DOHH2 (cell line): ENCODE data around the gene TUFM.

Experiments used
- EZH2phosphoT487 ChIP-seq: fragments of 200-600 bp; sonication (generic); IDR thresholded peaks from 2 replicates; pipeline ENCODE4 v1.6.1; 2017; ENCODE audit warnings: borderline replicate concordance, mild to moderate bottlenecking, antibody characterized with exemption, low read length, moderate library complexity, mixed read lengths
- TF ChIP-seq, protein P1 (sequence below): fragments of 200-600 bp; sonication (generic); IDR thresholded peaks from one replicate; pipeline ENCODE4 v1.5.1; 2014; ENCODE audit warnings: antibody characterized with exemption, mild to moderate bottlenecking, low read depth, low read length; ENCODE audit not compliant: poor library complexity, severe bottlenecking

DNA sequence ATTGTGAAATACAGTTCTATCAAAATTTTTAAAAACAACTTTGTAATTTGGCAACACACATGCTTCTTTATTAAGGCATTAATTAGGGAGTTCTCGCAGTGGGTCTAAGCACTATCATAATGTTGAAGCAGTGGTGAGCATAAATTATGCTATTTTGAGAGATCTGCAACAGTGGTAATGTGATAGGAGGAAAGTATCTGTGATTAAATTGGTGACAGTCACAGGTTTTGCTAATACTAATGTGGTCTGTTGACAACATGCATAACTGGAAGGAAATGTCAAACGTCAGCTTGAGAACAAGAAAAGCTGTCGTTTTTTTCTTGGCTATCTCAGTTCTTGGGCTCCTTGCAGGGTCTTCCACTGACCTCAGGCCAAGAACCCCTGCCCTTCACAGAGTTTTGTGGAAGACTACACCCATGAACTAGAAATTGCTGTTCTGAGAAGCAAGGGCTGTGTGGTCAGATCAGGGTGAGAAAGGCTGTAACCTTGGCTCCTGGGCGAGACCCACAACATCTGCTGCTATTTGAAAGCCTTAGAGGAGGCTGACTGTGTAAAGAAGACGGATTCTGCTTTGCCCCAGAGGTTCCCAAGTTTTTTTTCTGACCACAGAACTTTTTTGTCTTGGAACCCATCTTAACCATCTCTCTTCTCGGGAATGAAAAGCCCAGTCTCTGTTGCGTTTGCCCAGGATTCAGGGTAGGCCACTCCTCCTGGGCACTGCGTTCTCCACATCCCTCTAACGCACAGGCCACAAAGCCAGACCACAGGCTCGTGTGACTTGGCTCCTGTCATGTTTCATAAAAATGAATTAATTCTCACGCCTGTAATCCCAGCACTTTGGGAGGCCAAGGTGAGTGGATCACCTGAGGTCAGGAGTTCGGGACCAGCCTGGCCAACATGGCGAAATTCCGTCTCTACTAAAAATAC lies 46.1 kb upstream of the TUFM start:
- TF ChIP-seq, protein P1, sequence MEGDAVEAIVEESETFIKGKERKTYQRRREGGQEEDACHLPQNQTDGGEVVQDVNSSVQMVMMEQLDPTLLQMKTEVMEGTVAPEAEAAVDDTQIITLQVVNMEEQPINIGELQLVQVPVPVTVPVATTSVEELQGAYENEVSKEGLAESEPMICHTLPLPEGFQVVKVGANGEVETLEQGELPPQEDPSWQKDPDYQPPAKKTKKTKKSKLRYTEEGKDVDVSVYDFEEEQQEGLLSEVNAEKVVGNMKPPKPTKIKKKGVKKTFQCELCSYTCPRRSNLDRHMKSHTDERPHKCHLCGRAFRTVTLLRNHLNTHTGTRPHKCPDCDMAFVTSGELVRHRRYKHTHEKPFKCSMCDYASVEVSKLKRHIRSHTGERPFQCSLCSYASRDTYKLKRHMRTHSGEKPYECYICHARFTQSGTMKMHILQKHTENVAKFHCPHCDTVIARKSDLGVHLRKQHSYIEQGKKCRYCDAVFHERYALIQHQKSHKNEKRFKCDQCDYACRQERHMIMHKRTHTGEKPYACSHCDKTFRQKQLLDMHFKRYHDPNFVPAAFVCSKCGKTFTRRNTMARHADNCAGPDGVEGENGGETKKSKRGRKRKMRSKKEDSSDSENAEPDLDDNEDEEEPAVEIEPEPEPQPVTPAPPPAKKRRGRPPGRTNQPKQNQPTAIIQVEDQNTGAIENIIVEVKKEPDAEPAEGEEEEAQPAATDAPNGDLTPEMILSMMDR: no peak
- no peak for TF ChIP-seq EZH2phosphoT487
